BJ (cell line): ENCODE measurements around the gene B4GAT1. TPM values are rescaled to one million over a fixed set of nuclear protein-coding genes. Genes with fewer than 3 reads are reported as not detected.
"Not testable (repeated sequence)": the region's sequence is repeated elsewhere in the genome, so short reads cannot be mapped to it uniquely, and the experiment has no call there.

Source experiments
- CTCF ChIA-PET: fragments of 350-600 bp; formaldehyde crosslinking; extraction: SDS; loops from one replicate; lab custom pipeline; 2021; ENCODE audit warnings: antibody characterized with exemption, inconsistent platforms; lab: Yijun Ruan, JAX
- POLR2A ChIA-PET: fragments of 300-600 bp; sonication (Branson Sonifier 250); formaldehyde crosslinking; extraction: SDS; loops from one replicate; lab custom pipeline; 2021; ENCODE audit warnings: antibody characterized with exemption; lab: Charles Lee
- DNase-seq: peaks from one replicate; pipeline ENCODE4 v3.0.0-alpha.2; 2011; ENCODE audit warnings: low read depth
- H3K27me3 ChIP-seq: 2 replicates; pipeline ENCODE4 v1.6.0; 2011; ENCODE audit warnings: low read length; ENCODE audit not compliant: control insufficient read depth, insufficient read depth
- H3K36me3 ChIP-seq: 2 replicates; pipeline ENCODE4 v1.5.1; 2011; ENCODE audit warnings: low read length; ENCODE audit not compliant: control insufficient read depth, insufficient read depth
- H3K4me3 ChIP-seq: 2 replicates; pipeline ENCODE4 v1.5.1; 2011; ENCODE audit warnings: low read depth, mild to moderate bottlenecking, control low read depth, low read length
- CTCF ChIP-seq: IDR thresholded peaks from 2 replicates; pipeline ENCODE4 v1.5.1; 2011; ENCODE audit warnings: low read depth, mild to moderate bottlenecking, control low read depth, inconsistent platforms, low read length, moderate library complexity; ENCODE audit not compliant: insufficient read depth
- polyA plus RNA-seq: library from polyadenylated mRNA; depleted of rRNA; stranded (reverse); fragments of >200 nt; gene quantifications from 2 replicates; pipeline ENCODE4 v1.2.3, GENCODE V29; 2011

B4GAT1 gene
- polyA plus RNA-seq, 1 experiment: 16.8 TPM

DNA sequence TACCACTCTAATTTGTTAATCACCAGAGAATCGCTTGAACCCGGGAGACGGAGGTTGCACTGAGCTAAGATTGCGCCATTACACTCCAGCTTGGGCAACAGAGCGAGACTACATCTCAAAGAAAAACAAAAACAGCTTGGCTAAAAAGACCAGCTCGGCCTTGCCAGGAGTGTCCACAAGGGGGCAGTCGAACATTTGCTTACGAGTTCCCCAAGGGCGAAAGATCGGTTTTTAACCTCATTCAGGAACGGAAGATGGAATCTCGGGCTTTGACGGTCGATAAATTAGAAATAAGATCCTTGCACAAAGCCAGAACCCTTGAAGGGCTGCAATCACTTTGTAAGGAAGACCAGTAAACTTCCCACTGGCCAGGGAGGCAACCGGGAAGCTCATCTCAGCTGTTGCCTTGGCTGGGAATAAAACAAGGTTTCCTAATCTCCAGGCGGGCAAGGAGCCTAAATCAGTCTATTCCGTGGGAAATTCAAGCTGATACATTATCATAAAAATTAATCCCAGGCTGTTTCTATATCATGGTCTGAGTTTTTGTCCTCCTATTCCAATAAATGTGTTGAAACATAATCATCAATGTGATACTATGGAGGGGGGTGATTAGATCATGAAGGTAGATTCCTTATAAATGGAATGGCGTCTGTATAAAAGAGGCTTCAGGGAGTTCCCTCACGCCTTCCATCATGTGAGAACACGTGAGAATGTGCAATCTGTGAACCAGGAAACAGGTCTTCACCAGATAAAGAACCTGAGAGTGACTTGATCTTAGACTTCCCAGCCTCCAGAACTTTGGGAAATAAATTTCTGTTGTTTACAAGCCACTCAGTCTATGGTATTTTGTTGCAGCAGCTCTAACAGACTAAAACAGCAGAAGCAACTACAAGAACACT lies 39.0 kb upstream of the B4GAT1 start:
- peak; percentile 44 for DNase-seq
- no peaks in the 10 kb centered on the region for H3K36me3 ChIP-seq
- H3K27me3 ChIP-seq: no peaks in the 10 kb centered on the region
- 0 out of 2 replicates have a peak overlapping the region, but pooled peaks have one; percentile 5 for H3K4me3 ChIP-seq
- peak; percentile 98 for TF ChIP-seq CTCF
- ChIA-PET POLR2A (interaction anchor here (0.5 to 1.0 kb wide), 2 partner anchors 11 to 75 kb away, joined by 3 to 4 read pairs; no protein-coding TSS in a partner anchor), CTCF (interaction anchor here (0.6 to 6.8 kb wide), 44 partner anchors 9 to 634 kb away, joined by 3 to 188 read pairs (median 4); partner anchors contain the start of genes B4GAT1, BRMS1, CD248 and MRPL11)

DNA sequence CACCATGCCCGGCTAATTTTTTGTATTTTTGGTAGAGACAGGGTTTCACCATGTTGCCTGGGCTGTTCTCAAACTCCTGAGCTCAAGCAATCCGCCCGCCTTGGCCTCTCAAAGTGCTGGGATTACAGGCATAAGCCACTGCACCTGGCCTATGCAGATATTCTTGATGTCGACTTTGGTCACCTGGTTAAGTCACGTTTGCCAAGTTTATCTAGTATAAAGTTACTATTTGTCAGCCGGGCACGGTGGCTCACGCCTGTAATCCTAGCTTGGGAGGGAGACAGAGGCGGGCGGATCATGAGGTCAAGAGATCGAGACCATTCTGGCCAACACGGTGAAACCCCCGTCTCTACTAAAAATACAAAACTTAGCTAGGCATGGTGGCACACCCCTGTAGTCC lies 36.9 kb upstream of the B4GAT1 start:
- H3K27me3 ChIP-seq, H3K36me3 ChIP-seq, DNase-seq, H3K4me3 ChIP-seq: not testable (repeated sequence)
- ChIA-PET POLR2A (interaction anchor here (0.6 kb wide), 1 partner anchor 205 kb away, joined by 4 read pairs; no protein-coding TSS in a partner anchor), CTCF (interaction anchor here (0.6 to 6.8 kb wide), 8 partner anchors 8 to 1538 kb away, joined by 3 to 188 read pairs (median 4); partner anchors contain the start of genes CD248 and RBM4B)

- DNase-seq, H3K4me3 ChIP-seq, POLR2A ChIA-PET, H3K36me3 ChIP-seq, H3K27me3 ChIP-seq: not testable (repeated sequence)
- CTCF ChIA-PET: interaction anchor here (1.5 kb wide), 2 partner anchors 9 to 11 kb away, joined by 4 to 11 read pairs; no protein-coding TSS in a partner anchor
These were observed 32.8 kb upstream of the B4GAT1 start for GRCh38 chr11:66380264-66380663.

GRCh38 chr11:66373690-66374287 lies 26.4 kb upstream of the B4GAT1 start:
- POLR2A ChIA-PET, H3K27me3 ChIP-seq, H3K4me3 ChIP-seq, DNase-seq, H3K36me3 ChIP-seq: not testable (repeated sequence)
- CTCF ChIA-PET: interaction anchor here (1.7 to 5.7 kb wide), 4 partner anchors 12 to 38 kb away, joined by 3 to 40 read pairs (median 20); partner anchors contain the start of gene RIN1

DNA sequence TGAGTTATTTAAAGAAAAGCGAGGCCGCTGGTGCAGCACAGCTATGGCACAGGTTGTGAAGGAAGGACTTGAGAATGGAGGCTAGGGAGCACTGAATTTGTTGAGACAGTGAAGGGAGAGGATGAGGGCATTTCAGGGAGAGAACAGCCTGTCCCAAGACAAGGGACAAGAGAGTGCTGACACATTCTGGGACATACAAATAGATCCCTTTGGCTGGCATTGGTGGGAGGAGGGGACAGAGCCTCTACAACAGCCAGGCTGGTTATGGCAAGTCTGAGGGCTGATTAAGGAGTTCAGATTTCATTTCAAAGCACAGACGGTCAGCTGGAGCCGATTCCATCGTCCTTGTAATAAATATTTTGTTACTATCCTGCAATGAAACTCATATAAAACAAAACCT lies 25.8 kb upstream of the B4GAT1 start:
- peaks cover 7% of the 10 kb centered on the region; the same call in 1 of the 2 replicates for H3K27me3 ChIP-seq
- CTCF ChIA-PET: interaction anchor here (1.7 to 5.7 kb wide), 3 partner anchors 12 to 36 kb away, joined by 3 to 40 read pairs (median 35); no protein-coding TSS in a partner anchor
- TF ChIP-seq CTCF: no peak
- H3K36me3 ChIP-seq: no peaks in the 10 kb centered on the region
- DNase-seq: no peak
- POLR2A ChIA-PET: no interaction called here
- H3K4me3 ChIP-seq: no peak overlapping the region

DNA sequence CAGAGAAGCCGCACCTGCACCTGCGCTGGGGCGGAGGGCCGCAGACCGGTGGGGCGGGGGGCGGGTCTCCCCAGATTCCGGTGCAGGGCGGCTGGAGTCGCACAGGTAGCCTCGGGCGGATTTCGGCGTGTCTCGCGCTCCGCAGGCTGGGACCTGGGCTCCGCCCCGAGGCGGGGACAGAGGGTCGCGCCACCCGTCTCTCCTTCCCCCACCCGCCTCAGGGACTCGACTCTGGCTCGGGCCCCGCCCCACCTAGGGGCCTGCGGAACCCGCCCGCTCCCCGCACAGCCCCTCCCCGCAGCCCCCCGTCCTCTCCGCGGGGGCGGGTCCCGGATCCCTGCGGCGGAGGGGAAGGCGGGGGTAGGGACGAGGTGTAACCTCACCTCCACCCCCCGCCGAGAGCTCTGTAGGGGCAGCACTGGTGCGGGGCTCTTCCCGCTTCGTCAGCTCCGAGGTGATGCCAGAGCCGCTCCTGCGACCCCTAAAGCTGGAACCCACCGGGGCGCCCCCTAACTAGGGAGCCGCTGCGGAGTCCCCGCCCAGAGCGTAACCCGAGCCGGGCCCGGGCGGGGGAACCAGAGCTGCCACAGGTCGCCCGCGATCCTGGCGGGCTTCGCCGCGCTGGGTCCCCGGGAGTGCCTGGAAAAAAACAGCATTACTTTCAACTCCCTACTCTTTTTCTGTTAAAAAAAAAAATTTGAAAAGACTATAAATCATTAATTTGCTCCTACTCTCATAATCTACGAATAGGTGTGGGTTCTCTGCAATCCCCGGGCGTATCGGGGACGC lies 24.4 kb upstream of the B4GAT1 start, which contains the start of gene SLC29A2:
Gene SLC29A2 (minus strand): TSS at position 134 of the 789 bp plus-strand sequence. CDS start 169 bp downstream, outside the sequence.
- ChIA-PET POLR2A (no interaction called here), CTCF (interaction anchor here (0.7 to 5.1 kb wide), 6 partner anchors 8 to 60 kb away, joined by 3 to 35 read pairs (median 4); no protein-coding TSS in a partner anchor)
- H3K27me3 ChIP-seq: peaks cover 7% of the 10 kb centered on the region; the same call in 1 of the 2 replicates
- TF ChIP-seq CTCF: no peak
- no peaks in the 10 kb centered on the region for H3K36me3 ChIP-seq
- DNase-seq: no peak
- H3K4me3 ChIP-seq: peak within 1 kb of the TSS; percentile 58
